ENCODE results near the gene KCNJ16.
A peak's percentile ranks its signal among the peaks of the same experiment; 100 is the strongest.

KCNJ16 gene

DNA sequence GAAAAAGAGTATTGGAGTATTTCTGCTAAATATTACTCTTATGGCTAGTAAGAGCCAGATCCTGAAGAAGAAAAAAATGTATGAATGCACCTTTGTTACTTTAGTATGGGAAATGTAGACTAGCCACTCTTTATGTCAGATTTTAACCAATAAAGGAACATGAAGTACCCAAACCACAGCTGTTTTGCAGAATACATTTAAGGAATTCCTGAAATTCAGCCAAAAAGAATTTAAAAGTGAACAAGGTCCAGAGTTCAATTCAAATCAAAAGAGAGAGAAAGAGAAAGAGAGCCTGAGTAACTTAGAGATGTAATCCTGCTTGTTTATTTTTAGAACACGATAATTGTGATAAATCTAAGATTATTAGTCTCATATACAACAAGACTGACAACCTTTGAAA is 1.2 kb downstream of the KCNJ16 start:
- H3K4me3 ChIP-seq (ENCODE audit: low read depth, low read length), result no peak overlapping the region
- DNase-seq, result no peak
- in situ Hi-C loops (cut with HindIII; ENCODE audit: low pct_ligation_motif_present, low sequenced_read_pairs), result no loop called here
- no peak overlapping the region for H3K27ac ChIP-seq
- no peaks in the 10 kb centered on the region for H3K27me3 ChIP-seq (replicated peaks)
- TF ChIP-seq, protein P1, sequence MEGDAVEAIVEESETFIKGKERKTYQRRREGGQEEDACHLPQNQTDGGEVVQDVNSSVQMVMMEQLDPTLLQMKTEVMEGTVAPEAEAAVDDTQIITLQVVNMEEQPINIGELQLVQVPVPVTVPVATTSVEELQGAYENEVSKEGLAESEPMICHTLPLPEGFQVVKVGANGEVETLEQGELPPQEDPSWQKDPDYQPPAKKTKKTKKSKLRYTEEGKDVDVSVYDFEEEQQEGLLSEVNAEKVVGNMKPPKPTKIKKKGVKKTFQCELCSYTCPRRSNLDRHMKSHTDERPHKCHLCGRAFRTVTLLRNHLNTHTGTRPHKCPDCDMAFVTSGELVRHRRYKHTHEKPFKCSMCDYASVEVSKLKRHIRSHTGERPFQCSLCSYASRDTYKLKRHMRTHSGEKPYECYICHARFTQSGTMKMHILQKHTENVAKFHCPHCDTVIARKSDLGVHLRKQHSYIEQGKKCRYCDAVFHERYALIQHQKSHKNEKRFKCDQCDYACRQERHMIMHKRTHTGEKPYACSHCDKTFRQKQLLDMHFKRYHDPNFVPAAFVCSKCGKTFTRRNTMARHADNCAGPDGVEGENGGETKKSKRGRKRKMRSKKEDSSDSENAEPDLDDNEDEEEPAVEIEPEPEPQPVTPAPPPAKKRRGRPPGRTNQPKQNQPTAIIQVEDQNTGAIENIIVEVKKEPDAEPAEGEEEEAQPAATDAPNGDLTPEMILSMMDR (IDR thresholded peaks at IDR 0.05; ENCODE audit: low read depth, low read length, missing control alignments), result no peak
- no peaks in the 10 kb centered on the region for H3K36me3 ChIP-seq (replicated peaks)

DNA sequence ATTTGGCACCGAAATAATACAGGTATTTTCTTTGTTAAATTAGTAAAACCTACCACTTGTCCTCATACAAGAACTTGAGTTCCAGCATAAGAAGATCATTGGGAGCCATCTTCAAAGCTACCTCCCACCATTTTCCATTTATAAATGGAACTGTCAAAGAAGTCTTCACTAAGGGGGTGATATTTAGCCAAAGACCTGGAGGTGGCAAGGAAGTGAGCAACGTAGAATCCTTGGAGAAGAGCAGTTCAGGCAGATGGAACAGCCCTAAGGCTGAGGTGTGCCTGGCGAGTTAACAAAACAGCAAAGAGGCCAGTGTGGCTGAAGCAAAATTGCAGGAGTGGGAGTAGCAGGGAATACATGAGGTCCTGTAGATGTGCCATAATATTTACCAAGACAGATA is 1.8 kb downstream of the KCNJ16 start:
- no peaks in the 10 kb centered on the region for H3K27me3 ChIP-seq (replicated peaks)
- DNase-seq, result no peak
- TF ChIP-seq, protein P1 (IDR thresholded peaks at IDR 0.05; ENCODE audit: low read depth, low read length, missing control alignments), result no peak
- no peak overlapping the region for H3K27ac ChIP-seq
- no peak overlapping the region for H3K4me3 ChIP-seq (ENCODE audit: low read depth, low read length)
- no peaks in the 10 kb centered on the region for H3K36me3 ChIP-seq (replicated peaks)
- in situ Hi-C loops (cut with HindIII; ENCODE audit: low pct_ligation_motif_present, low sequenced_read_pairs), result no loop called here

DNA sequence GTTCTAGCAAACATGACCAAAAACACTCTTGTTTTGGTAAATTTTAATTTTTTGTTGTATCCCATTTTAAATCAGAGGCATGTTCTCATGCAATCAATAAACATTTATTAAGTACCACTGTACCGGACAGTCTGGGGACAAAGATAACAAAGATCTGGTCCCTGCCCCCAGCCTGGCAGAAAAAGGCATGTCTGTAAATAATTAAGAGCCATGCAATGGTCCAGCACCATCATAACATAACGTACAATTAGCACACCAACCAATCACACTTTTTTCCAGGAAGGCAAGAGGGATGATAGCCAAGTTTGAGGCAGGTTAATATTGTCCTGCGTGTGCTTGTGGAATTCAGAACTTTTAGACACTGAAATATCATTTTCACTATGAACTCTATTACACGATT is 3.5 kb downstream of the KCNJ16 start:
- no peak for DNase-seq
- in situ Hi-C loops (cut with HindIII; ENCODE audit: low pct_ligation_motif_present, low sequenced_read_pairs), result no loop called here
- Histone ChIP-seq H3K4me3 (ENCODE audit: low read depth, low read length) (no peak overlapping the region), H3K36me3 (replicated peaks) (no peaks in the 10 kb centered on the region), H3K27me3 (replicated peaks) (no peaks in the 10 kb centered on the region), H3K27ac (no peak overlapping the region)
- TF ChIP-seq, protein P1 (IDR thresholded peaks at IDR 0.05; ENCODE audit: low read depth, low read length, missing control alignments), result no peak

DNA sequence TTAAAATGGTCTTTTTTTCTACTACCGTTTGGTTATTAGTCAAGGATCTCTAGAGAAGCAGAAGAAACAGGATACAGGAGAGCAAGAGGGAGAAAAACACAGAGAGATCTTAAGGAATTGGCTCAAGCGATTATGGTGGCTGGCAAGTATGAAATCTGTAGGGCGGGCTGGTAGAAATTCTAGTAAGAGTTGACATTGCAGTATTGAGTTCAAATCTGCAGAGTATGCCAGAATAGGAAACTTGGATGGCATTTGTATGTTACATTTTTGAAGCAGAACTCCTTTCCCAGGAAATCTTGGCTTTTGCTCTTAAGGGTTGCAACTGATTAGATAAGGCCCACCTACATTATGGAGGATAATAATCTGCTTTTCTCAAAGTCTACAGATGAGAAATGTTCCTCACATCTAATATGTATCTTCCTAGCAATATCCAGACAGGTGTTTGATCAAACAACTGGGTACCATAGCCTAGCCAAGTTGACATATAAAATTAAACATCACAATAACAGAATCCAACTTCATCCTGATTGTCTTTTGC is 4.0 kb downstream of the KCNJ16 start:
- Histone ChIP-seq H3K27ac (no peak overlapping the region), H3K4me3 (ENCODE audit: low read depth, low read length) (no peak overlapping the region), H3K27me3 (replicated peaks) (no peaks in the 10 kb centered on the region), H3K36me3 (replicated peaks) (no peaks in the 10 kb centered on the region)
- TF ChIP-seq, protein P1 (IDR thresholded peaks at IDR 0.05; ENCODE audit: low read depth, low read length, missing control alignments), result no peak
- in situ Hi-C loops (cut with HindIII; ENCODE audit: low pct_ligation_motif_present, low sequenced_read_pairs), result no loop called here
- no peak for DNase-seq

DNA sequence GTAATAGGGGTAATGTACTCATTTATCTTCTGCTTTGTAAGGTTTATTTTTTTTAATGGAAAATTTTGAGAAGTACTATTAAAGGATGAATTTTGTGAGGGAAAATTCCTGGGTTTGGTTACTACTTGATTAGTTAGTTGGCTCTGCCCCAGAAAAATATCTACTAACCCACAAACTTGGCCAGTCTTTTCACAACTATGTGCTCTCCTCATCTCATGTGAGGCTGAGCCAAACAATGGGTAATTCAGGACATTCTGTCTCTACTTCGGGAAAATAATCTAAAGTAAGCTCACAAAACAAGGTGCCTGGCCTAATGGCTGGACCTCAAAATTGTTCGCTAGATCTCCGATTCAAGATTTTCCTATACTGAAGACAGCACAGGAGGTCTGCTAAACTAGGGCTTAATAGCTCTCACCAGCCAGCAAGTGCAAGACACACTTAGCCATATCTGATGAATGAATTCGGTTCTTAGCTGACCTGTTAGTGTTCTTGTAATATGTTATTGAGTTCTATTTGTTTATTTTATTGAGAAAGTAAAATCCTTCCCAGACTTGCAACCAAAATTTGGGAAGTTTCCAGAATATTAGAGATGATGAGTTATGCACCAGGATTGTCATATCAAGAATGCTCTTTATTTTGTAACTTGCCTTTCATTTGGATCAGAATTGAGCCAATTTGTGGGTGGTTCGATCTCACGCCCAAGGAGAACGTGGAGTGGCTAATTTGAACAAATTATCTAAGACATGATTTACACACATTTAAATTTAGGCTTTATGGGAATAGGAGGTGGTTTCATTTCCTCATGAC is 5.7 kb downstream of the KCNJ16 start:
- TF ChIP-seq, protein P1 (IDR thresholded peaks at IDR 0.05; ENCODE audit: low read depth, low read length, missing control alignments), result no peak
- Histone ChIP-seq H3K4me3 (ENCODE audit: low read depth, low read length) (no peak overlapping the region), H3K27me3 (replicated peaks) (no peaks in the 10 kb centered on the region), H3K27ac (no peak overlapping the region), H3K36me3 (replicated peaks) (no peaks in the 10 kb centered on the region)
- DNase-seq, result peak; percentile 4
- in situ Hi-C loops (cut with HindIII; ENCODE audit: low pct_ligation_motif_present, low sequenced_read_pairs), result no loop called here
